ENCODE measurements around the gene AK2. TPM values are rescaled to one million over a fixed set of nuclear protein-coding genes. Genes with fewer than 3 reads are reported as not detected.
"Not testable (repeated sequence)": the region's sequence is repeated elsewhere in the genome, so short reads cannot be mapped to it uniquely, and the experiment has no call there.

Gene AK2
- polyA plus RNA-seq, 3 donors: 60.1 to 134 (median 116) TPM

DNA sequence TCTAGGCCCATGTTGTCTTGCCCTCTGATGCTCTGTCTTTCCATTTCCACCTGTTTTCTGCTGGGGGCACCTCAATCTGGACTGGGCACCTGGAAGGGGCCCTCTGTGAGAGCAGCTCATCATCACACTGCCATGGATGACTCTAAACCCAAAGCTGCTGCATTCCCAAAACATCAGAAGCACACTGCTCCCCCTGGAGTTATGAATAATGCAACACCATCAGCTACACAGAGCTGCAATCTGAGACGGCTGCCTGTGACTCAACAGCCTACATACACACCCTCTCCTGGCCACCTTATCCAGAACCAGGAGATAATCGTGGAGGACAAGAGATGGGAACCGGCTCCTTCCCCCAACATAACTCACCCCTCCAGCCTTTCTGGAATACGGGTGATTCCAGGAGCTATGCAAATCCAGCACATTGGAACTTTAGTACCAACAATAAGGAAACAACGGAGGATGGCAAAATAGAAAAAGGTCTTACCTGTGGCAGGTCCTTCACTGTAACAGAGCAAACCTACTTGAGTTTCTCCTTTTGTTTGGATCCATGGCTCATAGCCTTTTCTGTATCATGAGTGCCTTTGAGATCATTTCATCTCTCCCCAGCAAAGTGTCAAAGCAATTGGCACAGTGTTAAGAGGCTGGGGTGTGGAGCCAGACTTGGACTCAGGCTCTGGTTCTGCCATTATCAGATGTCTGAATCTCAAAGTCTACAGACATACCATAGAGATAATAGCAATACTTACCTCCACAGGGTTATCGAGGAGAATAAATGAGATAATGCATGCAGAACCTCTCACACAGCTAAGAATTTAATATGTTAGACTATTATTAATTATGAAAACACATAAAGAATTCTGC, 29.3 kb downstream of the AK2 start:
- WGBS, 3 donors: 56 to 63% (median 62%) methylated on average over 6 of the region's 6 CpGs
- peak overlapping the region; percentile 3 for H3K27ac ChIP-seq (ENCODE audit: low read depth, low read length)

DNA sequence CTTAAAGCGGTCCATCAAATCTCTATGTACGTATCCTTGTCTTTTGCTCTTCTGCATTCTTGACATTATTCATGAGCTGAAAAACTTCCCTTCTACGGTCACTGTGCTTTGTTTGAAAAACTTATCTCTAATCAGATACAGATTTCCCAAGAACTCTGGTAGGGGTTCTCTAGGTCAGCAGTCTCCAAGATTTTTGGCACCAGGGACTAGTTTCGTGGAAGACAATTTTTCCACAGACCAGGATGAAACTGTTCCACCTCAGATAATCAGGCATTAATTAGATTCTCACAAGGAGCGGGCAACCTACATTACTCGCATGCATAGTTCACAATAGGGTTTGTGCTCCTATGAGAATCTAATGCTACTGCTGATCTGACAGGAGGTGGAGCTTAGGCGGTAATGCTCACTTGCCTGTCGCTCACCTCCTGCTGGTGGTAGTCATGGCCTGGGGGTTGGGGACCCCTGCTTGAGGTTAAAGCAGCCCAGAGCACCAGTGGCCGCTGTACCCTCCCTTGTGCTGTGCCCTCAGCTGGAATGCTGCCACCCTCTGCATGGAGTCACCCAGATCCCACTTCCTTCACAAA, 30.8 kb downstream of the AK2 start:
- H3K27ac ChIP-seq (ENCODE audit: low read depth, low read length): no peak overlapping the region
- WGBS, 3 donors: 34 to 85% (median 70%) methylated on average over 9 of the region's 9 CpGs

DNA sequence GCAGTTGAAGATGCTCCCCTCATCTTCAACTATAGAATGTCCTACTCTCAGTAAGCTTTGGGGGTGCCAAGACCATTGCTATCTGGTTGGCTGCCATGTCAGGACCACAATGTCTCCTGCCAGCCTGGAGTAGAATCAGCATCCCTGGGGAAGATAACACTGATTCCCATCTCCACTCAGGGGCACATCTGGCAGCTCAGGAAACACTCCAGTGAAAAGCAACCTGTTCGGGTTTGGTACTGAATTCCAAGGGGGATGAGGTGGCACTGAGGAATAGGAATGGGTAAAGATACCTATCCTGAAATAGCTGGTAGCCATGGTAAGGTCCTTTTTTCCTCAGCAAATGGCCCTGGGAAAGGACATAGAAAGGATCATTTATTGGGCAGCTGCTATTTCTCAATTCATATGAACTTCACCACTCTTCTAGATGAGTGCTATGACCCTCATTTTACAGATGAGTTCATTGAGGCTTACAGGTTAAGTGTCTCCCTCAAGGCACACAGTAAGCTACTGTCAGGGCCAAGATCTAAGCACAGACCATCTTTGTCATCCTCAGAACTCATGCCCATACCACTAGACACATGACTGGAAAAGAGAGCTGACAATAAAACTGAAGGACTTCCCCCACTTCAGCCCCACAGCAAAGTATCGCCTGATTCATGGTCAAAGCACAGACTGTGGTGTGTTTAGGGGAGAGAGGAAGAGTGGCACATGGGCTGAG, 31.4 kb downstream of the AK2 start:
- WGBS, 3 donors: 66 to 93% (median 87%) methylated on average over 2 of the region's 2 CpGs
- no peak overlapping the region for H3K27ac ChIP-seq (ENCODE audit: low read depth, low read length)

DNA sequence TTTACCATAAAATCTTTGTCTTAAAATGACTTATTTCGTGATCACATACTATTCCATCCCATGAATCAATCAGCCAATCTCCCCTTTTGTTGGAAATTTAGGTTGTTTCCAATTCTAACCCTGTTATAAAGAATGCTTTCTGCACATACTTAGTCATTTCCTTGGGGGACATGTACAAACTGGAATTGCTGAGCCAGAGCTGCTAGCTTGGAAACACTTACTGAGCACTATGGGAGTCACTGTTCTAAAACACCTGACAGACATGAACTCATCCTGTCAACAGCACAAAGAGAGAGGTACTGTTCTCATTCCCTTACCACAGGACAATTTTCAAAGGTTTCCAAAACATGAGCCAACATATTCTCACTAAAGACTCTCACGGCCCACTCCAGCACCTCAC, 32.1 kb downstream of the AK2 start:
- H3K27ac ChIP-seq (ENCODE audit: low read depth, low read length): no peak overlapping the region
- WGBS, 3 donors: 86 to 98% (median 95%) methylated on average over 2 of the region's 2 CpGs

GRCh38 chr1:33003657-33004056, 33.0 kb downstream of the AK2 start:
- H3K27ac ChIP-seq (ENCODE audit: low read depth, low read length): no peak overlapping the region
- 93 to 97% (median 95%) methylated on average over 4 of the region's 4 CpGs for WGBS, 3 donors

DNA sequence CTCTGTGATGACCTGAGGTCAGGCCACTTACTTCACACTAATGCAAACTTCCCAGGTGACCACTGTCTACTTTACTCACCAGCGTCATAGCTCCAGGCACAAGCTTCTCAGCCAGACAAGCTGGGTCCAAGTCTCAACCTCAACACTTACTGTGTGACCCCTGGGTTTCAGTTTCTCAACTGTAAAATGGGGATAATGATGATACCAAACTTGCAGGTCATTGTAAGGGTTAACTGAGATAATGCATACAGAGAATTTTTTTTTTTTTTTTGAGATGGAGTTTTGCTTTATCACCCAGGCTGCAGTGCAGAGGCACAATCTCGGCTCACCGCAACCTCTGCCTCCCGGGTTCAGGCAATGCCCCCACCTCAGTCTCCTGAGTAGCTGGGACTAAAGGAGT, 34.7 kb downstream of the AK2 start:
- H3K27ac ChIP-seq (ENCODE audit: low read depth, low read length): no peak overlapping the region
- whole genome bisulfite sequencing, 3 donors: 90 to 97% (median 93%) methylated on average over 4 of the region's 4 CpGs

GRCh38 chr1:33001282-33001681, 35.4 kb downstream of the AK2 start:
- no peak overlapping the region for H3K27ac ChIP-seq (ENCODE audit: low read depth, low read length)
- 94 to 98% (median 96%) methylated on average over 2 of the region's 2 CpGs for WGBS, 3 donors

- WGBS, 3 donors: 80 to 84% (median 81%) methylated on average over 4 of the region's 4 CpGs
- no peak overlapping the region for H3K27ac ChIP-seq (ENCODE audit: low read depth, low read length)
Observed at GRCh38 chr1:33000427-33001026, 36.2 kb downstream of the AK2 start.

DNA sequence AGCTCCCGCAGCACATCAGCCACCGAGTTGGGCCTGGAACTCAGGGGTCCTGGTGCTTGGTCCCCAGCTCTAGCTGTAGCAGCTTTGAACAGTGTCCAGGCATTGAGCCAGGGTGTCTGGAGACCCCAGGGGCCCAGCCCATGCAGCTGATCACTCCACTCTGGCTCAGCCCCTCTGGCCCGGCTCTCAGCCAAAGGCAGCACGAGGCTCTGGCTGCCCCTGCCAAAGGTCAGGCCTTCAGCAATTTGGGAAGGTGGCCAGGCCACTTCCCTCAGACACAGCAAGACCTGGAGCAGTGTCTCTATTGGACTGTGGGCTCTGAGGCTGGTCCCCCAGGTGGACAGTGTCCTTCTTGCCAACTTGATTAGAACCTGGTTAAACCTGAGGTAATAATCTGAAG, 37.7 kb downstream of the AK2 start:
- 44 to 68% (median 58%) methylated on average over 4 of the region's 4 CpGs for WGBS, 3 donors
- H3K27ac ChIP-seq (ENCODE audit: low read depth, low read length): no peak overlapping the region

- peak overlapping the region; percentile 7 for H3K27ac ChIP-seq (ENCODE audit: low read depth, low read length)
- 46 to 76% (median 50%) methylated on average over 5 of the region's 5 CpGs for WGBS, 3 donors
Observed at GRCh38 chr1:32998064-32998463, 38.6 kb downstream of the AK2 start.

DNA sequence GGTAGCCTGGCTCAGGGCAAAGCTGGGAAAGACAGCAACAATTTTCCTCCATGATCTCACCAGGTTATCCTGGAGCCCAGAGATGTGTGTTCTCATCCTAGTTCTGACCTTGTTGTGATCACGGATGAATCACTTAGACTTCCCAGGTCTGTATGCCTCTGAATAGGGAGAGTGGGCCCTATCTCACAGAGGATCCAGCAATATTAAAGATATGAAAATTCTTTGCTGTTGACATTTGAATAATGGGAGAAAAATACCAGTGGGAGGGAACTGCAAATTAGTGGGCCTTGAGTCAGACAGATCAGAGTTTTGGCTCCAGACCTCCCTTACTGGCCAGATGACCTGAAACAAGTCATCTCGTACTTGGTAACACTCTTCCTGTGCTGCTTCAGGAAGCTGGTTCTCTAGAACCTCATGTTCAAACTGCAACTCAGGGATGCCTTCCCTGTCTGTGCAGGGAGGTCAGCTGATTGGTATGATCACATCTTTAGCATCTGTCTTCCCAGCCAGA, 39.2 kb downstream of the AK2 start:
- 40 to 46% (median 41%) methylated on average over 2 of the region's 2 CpGs for WGBS, 3 donors
- H3K27ac ChIP-seq (ENCODE audit: low read depth, low read length): peak overlapping the region; percentile 7

DNA sequence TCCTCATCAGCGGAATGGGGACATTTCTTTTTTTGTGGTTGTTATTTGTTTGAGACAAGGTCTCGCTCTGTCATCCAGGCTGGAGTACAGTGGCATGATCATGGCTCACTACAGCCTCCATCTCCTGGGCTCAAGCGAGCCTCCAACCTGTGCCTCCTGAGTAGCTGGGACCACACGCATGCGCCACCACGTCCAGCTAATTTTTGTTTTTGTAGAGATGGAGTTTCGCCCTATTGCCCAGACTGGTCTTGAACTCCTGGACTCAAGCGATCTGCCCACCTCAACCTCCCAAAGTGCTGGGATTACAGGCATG, 43.4 kb downstream of the AK2 start:
- WGBS, 3 donors: 86 to 93% (median 89%) methylated on average over 8 of the region's 8 CpGs
- H3K27ac ChIP-seq (ENCODE audit: low read depth, low read length): not testable (repeated sequence)

DNA sequence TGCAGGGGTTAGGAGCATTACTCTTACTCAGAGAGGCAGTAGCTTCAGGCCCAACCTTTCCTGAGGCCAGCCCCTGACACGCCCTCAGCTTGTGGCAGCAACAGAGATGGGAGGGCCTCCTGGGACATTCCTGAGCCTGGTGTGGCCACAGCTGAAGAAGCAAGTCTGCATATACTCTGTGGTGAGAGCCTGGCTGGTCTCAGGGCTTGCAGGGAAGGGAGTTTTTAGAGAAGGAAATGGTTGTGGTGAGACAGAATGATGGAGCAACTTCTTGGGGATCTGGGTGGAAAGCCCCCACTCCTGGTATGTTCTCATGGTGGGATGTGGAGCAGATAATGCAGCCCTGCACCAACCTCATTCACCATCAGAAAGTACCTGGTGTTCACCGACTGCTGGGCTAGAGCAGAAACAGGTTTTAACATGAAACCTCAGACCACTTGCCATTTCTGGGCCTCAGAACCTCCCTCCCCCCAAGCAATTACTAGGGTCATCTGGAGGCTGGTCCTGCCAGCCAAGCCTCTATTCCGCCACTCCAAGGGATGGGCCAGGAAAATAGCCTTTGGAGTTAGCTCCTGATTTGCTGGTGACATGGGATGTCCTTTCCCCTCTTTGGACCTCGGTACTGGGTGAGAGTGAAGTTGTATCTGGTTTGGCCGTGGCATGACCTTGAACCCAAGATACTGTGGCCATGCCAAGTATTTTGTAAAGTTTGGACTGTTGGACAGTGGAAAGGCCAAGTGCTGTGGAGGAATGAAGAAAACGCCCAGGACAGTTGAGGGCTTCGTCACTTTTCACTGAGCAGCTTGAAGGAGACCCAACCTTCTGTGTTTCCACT, 44.0 kb downstream of the AK2 start:
- H3K27ac ChIP-seq (ENCODE audit: low read depth, low read length): no peak overlapping the region
- WGBS, 3 donors: 45 to 63% (median 60%) methylated on average over 7 of the region's 7 CpGs

GRCh38 chr1:32991819-32992488, 44.7 kb downstream of the AK2 start:
- H3K27ac ChIP-seq (ENCODE audit: low read depth, low read length): no peak overlapping the region
- WGBS, 3 donors: 57 to 79% (median 63%) methylated on average over 9 of the region's 9 CpGs

DNA sequence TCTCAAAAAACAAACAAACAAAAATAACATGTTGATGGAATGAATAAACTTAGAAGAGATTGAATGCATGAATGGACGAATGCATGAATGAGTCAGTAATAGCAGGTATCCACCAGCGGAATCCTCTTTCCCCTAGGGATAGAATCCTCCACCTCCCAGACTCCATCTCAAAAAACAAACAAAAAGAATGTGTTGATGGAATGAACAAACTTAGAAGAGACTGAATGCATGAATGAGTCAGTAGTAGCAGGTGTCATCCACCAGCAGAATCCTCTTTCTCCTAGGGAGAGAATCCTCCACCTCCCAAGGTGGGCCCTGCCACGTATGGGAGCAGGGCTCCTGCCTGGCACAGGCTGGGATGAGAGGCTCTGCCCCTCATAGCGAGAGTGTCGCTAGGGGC, 45.3 kb downstream of the AK2 start:
- WGBS, 3 donors: 89 to 93% (median 89%) methylated on average over 5 of the region's 5 CpGs
- H3K27ac ChIP-seq (ENCODE audit: low read depth, low read length): no peak overlapping the region

DNA sequence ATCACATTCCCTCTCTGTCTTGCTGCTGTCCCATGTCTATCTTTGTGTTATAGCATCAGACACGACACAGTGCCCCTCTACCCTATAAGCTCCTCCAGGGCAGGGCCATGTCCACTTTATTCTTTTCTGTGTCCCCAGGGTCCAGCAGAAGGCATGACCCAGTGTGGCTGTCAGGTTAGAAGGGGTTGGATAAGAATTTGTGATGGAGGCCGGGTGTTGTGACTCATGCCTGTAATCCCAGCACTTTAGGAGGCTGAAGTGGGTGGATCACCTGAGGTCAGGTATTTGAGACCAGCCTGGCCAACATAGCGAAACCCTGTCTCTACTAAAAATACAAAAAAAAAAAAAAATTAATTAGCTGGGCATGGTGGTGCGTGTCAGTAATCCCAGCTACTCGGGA, 45.8 kb downstream of the AK2 start:
- H3K27ac ChIP-seq (ENCODE audit: low read depth, low read length): no peak overlapping the region
- WGBS, 3 donors: 93 to 97% (median 94%) methylated on average over 5 of the region's 5 CpGs

GRCh38 chr1:32989160-32990050, 47.3 kb downstream of the AK2 start:
- 33 to 73% (median 34%) methylated on average over 6 of the region's 6 CpGs for WGBS, 3 donors
- H3K27ac ChIP-seq (ENCODE audit: low read depth, low read length): no peak overlapping the region
